H1 (cell line): Measurements from ENCODE around the gene DCN. TPM values are rescaled to one million over a fixed set of nuclear protein-coding genes. Genes with fewer than 3 reads are reported as not detected.

ENCODE experiments used
- CTCF ChIA-PET: fragments of 300-600 bp; sonication (Branson Sonifier 250); formaldehyde crosslinking; loops from one replicate; lab custom pipeline; 2021; ENCODE audit not compliant: partially characterized antibody; lab: Charles Lee
- POLR2A ChIA-PET: fragments of 300-600 bp; sonication (Branson Sonifier 250); formaldehyde crosslinking; loops from one replicate; lab custom pipeline; 2021; ENCODE audit warnings: inconsistent platforms; ENCODE audit not compliant: partially characterized antibody; lab: Charles Lee
- DNase-seq, 2 experiments: peaks; one replicate each; pipeline versions ENCODE4 v3.0.0 to v3.0.0-alpha.2; 2010 to 2022; ENCODE audit warnings: low spot score in 2 of 2, low read depth in 1 of 2, mixed read lengths in 1 of 2
- FAIRE-seq: peaks from 2 replicates; lab custom pipeline; 2011; peaks lifted over from hg19 to GRCh38; lab: Jason Lieb, UNC
- H2AFZ ChIP-seq: 2 replicates; pipeline ENCODE4 v1.8.1; 2012; ENCODE audit warnings: low read length, inconsistent platforms
- H2AK5ac ChIP-seq: 2 replicates; pipeline ENCODE4 v1.6.1; 2013; ENCODE audit warnings: low read depth, low read length
- H2BK120ac ChIP-seq: replicated peaks from 2 replicates; pipeline ENCODE3; 2013; ENCODE audit warnings: low read depth, low read length, inconsistent platforms
- H2BK12ac ChIP-seq: 2 replicates; pipeline ENCODE4 v1.6.1; 2013; ENCODE audit warnings: low read depth, low read length
- H2BK15ac ChIP-seq: 2 replicates; pipeline ENCODE4 v1.6.1; 2013; ENCODE audit warnings: low read length
- H2BK20ac ChIP-seq: 2 replicates; pipeline ENCODE4 v1.6.1; 2013; ENCODE audit warnings: low read length
- H2BK5ac ChIP-seq: 2 replicates; pipeline ENCODE4 v1.6.1; 2013; ENCODE audit warnings: low read depth, low read length
- H3K14ac ChIP-seq: 2 replicates; pipeline ENCODE4 v1.6.1; 2013; ENCODE audit warnings: inconsistent platforms; ENCODE audit not compliant: insufficient read length
- H3K18ac ChIP-seq: 2 replicates; pipeline ENCODE4 v1.6.1; 2013; ENCODE audit warnings: low read length; ENCODE audit errors: extremely low read depth
- H3K23ac ChIP-seq: 2 replicates; pipeline ENCODE4 v1.6.1; 2013; ENCODE audit warnings: inconsistent platforms; ENCODE audit not compliant: insufficient read length
- H3K23me2 ChIP-seq: 2 replicates; pipeline ENCODE4 v1.6.1; 2013; ENCODE audit warnings: low read depth, low read length
- H3K27ac ChIP-seq: 2 replicates; pipeline ENCODE4 v1.6.1; 2011; ENCODE audit warnings: low read depth, low read length, inconsistent platforms
- H3K27me3 ChIP-seq, 4 experiments: replicated peaks in 1 of 4; 1 replicate in 1 of 4; 2 replicates in 3 of 4; pipeline versions ENCODE4 v1.6.1 to v1.8.1; 2011 to 2013; ENCODE audit warnings: low read length in 3 of 4, mild to moderate bottlenecking in 3 of 4, inconsistent platforms in 2 of 4, mixed read lengths in 2 of 4, moderate library complexity in 1 of 4; ENCODE audit not compliant: control insufficient read depth in 3 of 4, insufficient read depth in 3 of 4; ENCODE audit errors: extremely low read depth in 1 of 4
- H3K36me3 ChIP-seq, 4 experiments: 2 replicates each; pipeline versions ENCODE4 v1.6.1 to v1.8.1; 2011 to 2013; ENCODE audit warnings: mild to moderate bottlenecking in 4 of 4, low read length in 3 of 4, moderate library complexity in 2 of 4, control low read depth in 1 of 4, inconsistent platforms in 1 of 4; ENCODE audit not compliant: insufficient read depth in 4 of 4, control insufficient read depth in 2 of 4
- H3K4ac ChIP-seq: replicated peaks from 2 replicates; pipeline ENCODE3; 2013; ENCODE audit warnings: low read length, low read depth, mixed read lengths, inconsistent platforms; ENCODE audit not compliant: insufficient read length
- H3K4me1 ChIP-seq, 4 experiments: replicated peaks in 1 of 4; 1 replicate in 1 of 4; 2 replicates in 3 of 4; pipeline versions ENCODE4 v1.6.1 to v1.8.1; 2011 to 2013; ENCODE audit warnings: low read length in 3 of 4, inconsistent platforms in 2 of 4, mixed read lengths in 1 of 4; ENCODE audit not compliant: insufficient read depth in 4 of 4, control insufficient read depth in 3 of 4
- H3K4me2 ChIP-seq, 2 experiments: 2 replicates each; pipeline versions ENCODE4 v1.6.1 to v1.8.1; 2011 to 2013; ENCODE audit warnings: low read depth in 2 of 2, low read length in 2 of 2, control low read depth in 1 of 2, inconsistent platforms in 1 of 2, mild to moderate bottlenecking in 1 of 2; ENCODE audit not compliant: insufficient read depth in 1 of 2
- H3K4me3 ChIP-seq, 4 experiments: fragments of 200-600, 300-600 bp in 1 of 4; sonication (generic), shearing (Covaris generic), sonication (Bioruptor Twin) in 1 of 4; 2 replicates each; pipeline versions ENCODE4 v1.5.1 to v1.8.1; 2011 to 2016; ENCODE audit warnings: low read length in 4 of 4, low read depth in 3 of 4, control low read depth in 2 of 4, inconsistent platforms in 2 of 4, mild to moderate bottlenecking in 2 of 4, mixed read lengths in 1 of 4, moderate library complexity in 1 of 4; ENCODE audit not compliant: insufficient read depth in 2 of 4; ENCODE audit errors: extremely low read depth in 1 of 4
- H3K56ac ChIP-seq: replicated peaks from 2 replicates; pipeline ENCODE3; 2013; ENCODE audit warnings: low read depth, mild to moderate bottlenecking, mixed read lengths, low read length, inconsistent platforms; ENCODE audit not compliant: insufficient read length
- H3K79me1 ChIP-seq: 2 replicates; pipeline ENCODE4 v1.6.1; 2013; ENCODE audit warnings: low read depth, low read length, control low read depth
- H3K79me2 ChIP-seq, 2 experiments: 2 replicates each; pipeline versions ENCODE4 v1.6.1 to v1.8.1; 2012 to 2013; ENCODE audit warnings: low read length in 2 of 2, mild to moderate bottlenecking in 2 of 2, inconsistent platforms in 1 of 2; ENCODE audit not compliant: insufficient read depth in 2 of 2, control insufficient read depth in 1 of 2
- H3K9ac ChIP-seq, 4 experiments: replicated peaks in 1 of 4; 1 replicate in 1 of 4; 2 replicates in 3 of 4; pipeline versions ENCODE4 v1.6.1 to v1.8.1; 2011 to 2013; ENCODE audit warnings: low read depth in 3 of 4, low read length in 3 of 4, control low read depth in 2 of 4, mild to moderate bottlenecking in 2 of 4, moderate library complexity in 2 of 4, inconsistent platforms in 1 of 4; ENCODE audit errors: extremely low read depth in 1 of 4
- H3K9me3 ChIP-seq, 2 experiments: 2 replicates each; pipeline versions ENCODE4 v1.6.1 to v1.8.1; 2012 to 2013; ENCODE audit warnings: mild to moderate bottlenecking in 2 of 2, moderate library complexity in 2 of 2, control low read depth in 1 of 2, inconsistent platforms in 1 of 2, low read depth in 1 of 2, low read length in 1 of 2, mixed read lengths in 1 of 2; ENCODE audit not compliant: insufficient read depth in 2 of 2
- H4K20me1 ChIP-seq, 2 experiments: replicated peaks in 1 of 2; 2 replicates each; pipeline versions ENCODE3 to v1.8.1; 2011 to 2013; ENCODE audit warnings: inconsistent platforms in 2 of 2, low read length in 2 of 2, mild to moderate bottlenecking in 1 of 2; ENCODE audit not compliant: insufficient read depth in 2 of 2, control insufficient read depth in 1 of 2
- H4K5ac ChIP-seq: 2 replicates; pipeline ENCODE4 v1.6.1; 2013; ENCODE audit warnings: low read length, low read depth, mixed read lengths, inconsistent platforms; ENCODE audit not compliant: insufficient read length
- H4K8ac ChIP-seq: 2 replicates; pipeline ENCODE4 v1.8.0; 2013; ENCODE audit warnings: mild to moderate bottlenecking, moderate library complexity, low read length, inconsistent platforms; ENCODE audit not compliant: insufficient read depth; ENCODE audit errors: extremely low read depth
- H4K91ac ChIP-seq: replicated peaks from 2 replicates; pipeline ENCODE3; 2013; ENCODE audit warnings: low read length, mixed read lengths, inconsistent platforms; ENCODE audit not compliant: insufficient read length
- BCL11A ChIP-seq, 2 experiments: IDR thresholded peaks; one replicate each; pipeline ENCODE4 v1.6.1; 2011; ENCODE audit warnings: low read depth in 2 of 2, low read length in 2 of 2, mild to moderate bottlenecking in 2 of 2
- CBX5 ChIP-seq: fragments of 300-800, 300-1000 bp; sonication (generic); IDR thresholded peaks from 2 replicates; pipeline ENCODE4 v1.7.1; 2016; ENCODE audit warnings: antibody characterized with exemption, low read length, low read depth
- CHD2 ChIP-seq: IDR thresholded peaks from 2 replicates; pipeline ENCODE4 v1.6.1; 2012; ENCODE audit warnings: low read length, improper control_type of control experiment
- E2F6 ChIP-seq: IDR thresholded peaks from 2 replicates; pipeline ENCODE4 v1.6.1; 2012; ENCODE audit warnings: inconsistent platforms
- EGR1 ChIP-seq: IDR thresholded peaks from 2 replicates; pipeline ENCODE4 v1.6.1; 2011; ENCODE audit warnings: low read depth, low read length, borderline replicate concordance
- FOSL1 ChIP-seq: IDR thresholded peaks from 2 replicates; pipeline ENCODE4 v1.6.1; 2011; ENCODE audit warnings: mild to moderate bottlenecking, low read depth, low read length, moderate library complexity; ENCODE audit not compliant: insufficient read depth
- MAX ChIP-seq: IDR thresholded peaks from 2 replicates; pipeline ENCODE4 v1.6.1; 2012; ENCODE audit warnings: inconsistent platforms
- NRF1 ChIP-seq: IDR thresholded peaks from 2 replicates; pipeline ENCODE4 v1.6.1; 2011; ENCODE audit warnings: mild to moderate bottlenecking, low read depth, low read length, improper control_type of control experiment
- PHF8 ChIP-seq: fragments of 200-600 bp; sonication (generic); conservative IDR thresholded peaks from 2 replicates; pipeline ENCODE4 v1.7.1; 2012; ENCODE audit warnings: low read depth, mild to moderate bottlenecking, inconsistent platforms, low read length, moderate library complexity
- RXRA ChIP-seq: IDR thresholded peaks from 2 replicates; pipeline ENCODE4 v1.6.1; 2011; ENCODE audit warnings: low read depth, mild to moderate bottlenecking, low read length, moderate library complexity; ENCODE audit not compliant: insufficient read depth
- TAF7 ChIP-seq: optimal IDR thresholded peaks from 2 replicates; pipeline ENCODE3; 2011; ENCODE audit warnings: low read depth, mild to moderate bottlenecking, inconsistent platforms, low read length, moderate library complexity, borderline replicate concordance
- TEAD4 ChIP-seq: IDR thresholded peaks from 2 replicates; pipeline ENCODE4 v1.6.1; 2012; ENCODE audit warnings: low read depth, low read length, inconsistent platforms, mixed read lengths
- YY1 ChIP-seq: IDR thresholded peaks from 2 replicates; pipeline ENCODE4 v1.6.1; 2011; ENCODE audit warnings: low read depth, mild to moderate bottlenecking, low read length
- WGBS, 2 experiments: shearing (Covaris generic) in 1 of 2; methylation state at CpG; one replicate each; pipeline versions ENCODE4 v1.1.6 to v1.1.7; 2013 to 2015; ENCODE audit warnings: low lambda C conversion rate in 2 of 2, mixed read lengths in 2 of 2, inconsistent platforms in 1 of 2, low coverage in 1 of 2, missing lambda C conversion rate in 1 of 2; ENCODE audit not compliant: insufficient replicate concordance in 2 of 2, insufficient coverage in 1 of 2, insufficient read length in 1 of 2; ENCODE audit errors: extremely low coverage in 1 of 2, missing lambda C conversion rate in 1 of 2; 5-methylcytosine and 5-hydroxymethylcytosine counted together
- polyA plus RNA-seq, 7 experiments: library from polyadenylated mRNA; depleted of rRNA in 3 of 7; stranded (reverse) in 5 of 7; unstranded in 2 of 7; fragments of >200 nt in 5 of 7; fragments of 200-250 nt in 2 of 7; gene quantifications; 1 replicate in 5 of 7; 2 replicates in 1 of 7; 4 replicates in 1 of 7; pipeline versions ENCODE4 v1.2.1 to v1.2.3, GENCODE V29; 2011 to 2013; ENCODE audit warnings: missing spikeins in 2 of 7, mixed read lengths in 2 of 7
- total RNA-seq: library from RNA; stranded (reverse); fragmentation: NEBNext Ultra II Directional; extraction: Animal tissue kit (Norgen Biotek cat#: 25700); gene quantifications from 2 replicates; pipeline ENCODE4 v1.2.1, GENCODE V29; 2021

DCN gene
- total and polyA plus RNA-seq, 2 of the 8 experiments (the other 6 are each of a cell fraction or from before 2014, with no cell fraction given), result not detected

DNA sequence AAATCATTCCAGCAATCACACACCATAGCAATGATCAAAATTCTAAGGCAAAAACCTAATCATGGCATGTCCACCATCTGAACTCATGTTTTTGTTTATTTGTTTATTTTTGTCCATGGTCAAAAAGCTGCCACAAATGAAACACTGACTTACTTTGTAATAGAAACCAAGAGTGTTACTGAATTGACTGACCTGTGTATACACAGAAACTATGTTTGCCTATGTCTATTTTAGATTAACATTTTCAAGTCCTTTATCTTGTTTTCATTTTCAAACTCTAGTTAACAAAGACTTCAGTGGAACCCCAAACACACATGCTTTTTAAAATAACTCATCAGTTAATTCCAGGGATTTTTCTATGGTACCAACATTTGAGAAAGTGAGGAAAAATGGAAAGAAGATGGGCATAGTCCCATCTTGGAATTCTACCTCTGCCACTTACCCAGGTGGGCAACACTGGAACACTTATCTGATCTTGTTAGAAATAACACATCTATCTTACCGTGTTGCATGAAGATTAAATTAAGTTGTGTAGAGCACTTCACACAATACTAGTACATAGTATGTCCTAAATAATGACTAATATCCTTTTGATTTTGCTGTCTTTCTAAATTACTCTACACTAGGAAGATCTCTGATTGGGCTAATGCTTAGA lies 77.7 kb downstream of the DCN start:
- Histone ChIP-seq H3K23ac (no peak overlapping the region), H2AK5ac (no peak overlapping the region), H4K8ac (no peak overlapping the region), H3K9ac (no peak overlapping the region), H4K5ac (no peak overlapping the region), H3K36me3 (no peaks in the 10 kb centered on the region), H3K27ac (no peak overlapping the region), H2BK15ac (no peak overlapping the region), H3K4me3 (no peak overlapping the region), H3K79me2 (no peaks in the 10 kb centered on the region), H3K56ac (no peak overlapping the region), H2BK120ac (no peak overlapping the region), H3K18ac (no peak overlapping the region), H3K4me1 (no peaks in the 10 kb centered on the region), H3K27me3 (no peaks in the 10 kb centered on the region), H3K14ac (no peak overlapping the region), H3K79me1 (no peaks in the 10 kb centered on the region), H3K23me2 (no peaks in the 10 kb centered on the region), H4K91ac (no peak overlapping the region), H3K4me2 (no peak overlapping the region), H4K20me1 (no peaks in the 10 kb centered on the region), H3K4ac (no peak overlapping the region), H2BK5ac (no peak overlapping the region), H2BK12ac (no peak overlapping the region), H3K9me3 (no peaks in the 10 kb centered on the region), H2AFZ (no peak overlapping the region), H2BK20ac (no peak overlapping the region)
- POLR2A ChIA-PET, result no interaction called here
- FAIRE-seq, result no peak
- CTCF ChIA-PET, result no interaction called here
- 100% methylated on average over 1 of the region's 1 CpG; no CpG with 5 or more reads in 1 of the 2 experiments for WGBS, 2 experiments
- no peak for DNase-seq
- no peak for TF ChIP-seq EGR1
- TF ChIP-seq BCL11A (IDR thresholded peaks at IDR 0.05; ENCODE audit: low read depth in 2 of 2, low read length in 2 of 2), result no peak
- TF ChIP-seq NRF1, result no peak
- TF ChIP-seq YY1, result no peak
- TF ChIP-seq RXRA, result no peak
- TF ChIP-seq TAF7, result no peak
- TF ChIP-seq CHD2, result no peak
- no peak for TF ChIP-seq CBX5
- no peak for TF ChIP-seq FOSL1
- TF ChIP-seq E2F6, result no peak
- TF ChIP-seq PHF8, result no peak
- TF ChIP-seq TEAD4, result no peak
- no peak for TF ChIP-seq MAX
